HG03280 (cell line): Measurements from ENCODE around the gene PAXX.

Experiments used
- ATAC-seq: cut with Tn5 transposase; IDR thresholded peaks from one replicate; pipeline ENCODE4 v1.9.1; 2021; ENCODE audit warnings: mild to moderate bottlenecking, moderate library complexity; ENCODE audit not compliant: unreplicated experiment

PAXX gene, protein sequence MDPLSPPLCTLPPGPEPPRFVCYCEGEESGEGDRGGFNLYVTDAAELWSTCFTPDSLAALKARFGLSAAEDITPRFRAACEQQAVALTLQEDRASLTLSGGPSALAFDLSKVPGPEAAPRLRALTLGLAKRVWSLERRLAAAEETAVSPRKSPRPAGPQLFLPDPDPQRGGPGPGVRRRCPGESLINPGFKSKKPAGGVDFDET

GRCh38 chr9:136991993-136992818 is at the start of gene PAXX:
PAXX (plus strand) TSS chr9:136992422; CDS start chr9:136992444, 22 bp downstream.
- peak; percentile 84 for ATAC-seq

DNA sequence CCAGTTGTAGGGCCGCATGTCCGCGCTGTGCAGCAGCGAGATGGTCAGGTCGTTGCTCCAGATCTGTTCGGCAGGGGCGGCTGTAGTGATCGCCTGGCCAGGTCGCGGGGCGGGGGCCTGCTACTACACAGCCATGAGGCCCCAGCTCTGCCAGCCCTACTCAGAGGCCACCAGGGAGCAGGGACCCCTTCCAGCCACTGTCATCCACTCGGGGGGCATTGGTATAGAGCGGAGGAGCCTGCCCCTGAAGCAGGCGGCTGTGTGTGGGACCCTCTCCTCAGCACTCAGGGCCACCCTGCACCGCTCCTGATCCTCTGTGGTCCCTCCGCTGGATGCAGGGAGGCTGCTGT is 49.4 kb upstream of the PAXX start:
- no peak for ATAC-seq

DNA sequence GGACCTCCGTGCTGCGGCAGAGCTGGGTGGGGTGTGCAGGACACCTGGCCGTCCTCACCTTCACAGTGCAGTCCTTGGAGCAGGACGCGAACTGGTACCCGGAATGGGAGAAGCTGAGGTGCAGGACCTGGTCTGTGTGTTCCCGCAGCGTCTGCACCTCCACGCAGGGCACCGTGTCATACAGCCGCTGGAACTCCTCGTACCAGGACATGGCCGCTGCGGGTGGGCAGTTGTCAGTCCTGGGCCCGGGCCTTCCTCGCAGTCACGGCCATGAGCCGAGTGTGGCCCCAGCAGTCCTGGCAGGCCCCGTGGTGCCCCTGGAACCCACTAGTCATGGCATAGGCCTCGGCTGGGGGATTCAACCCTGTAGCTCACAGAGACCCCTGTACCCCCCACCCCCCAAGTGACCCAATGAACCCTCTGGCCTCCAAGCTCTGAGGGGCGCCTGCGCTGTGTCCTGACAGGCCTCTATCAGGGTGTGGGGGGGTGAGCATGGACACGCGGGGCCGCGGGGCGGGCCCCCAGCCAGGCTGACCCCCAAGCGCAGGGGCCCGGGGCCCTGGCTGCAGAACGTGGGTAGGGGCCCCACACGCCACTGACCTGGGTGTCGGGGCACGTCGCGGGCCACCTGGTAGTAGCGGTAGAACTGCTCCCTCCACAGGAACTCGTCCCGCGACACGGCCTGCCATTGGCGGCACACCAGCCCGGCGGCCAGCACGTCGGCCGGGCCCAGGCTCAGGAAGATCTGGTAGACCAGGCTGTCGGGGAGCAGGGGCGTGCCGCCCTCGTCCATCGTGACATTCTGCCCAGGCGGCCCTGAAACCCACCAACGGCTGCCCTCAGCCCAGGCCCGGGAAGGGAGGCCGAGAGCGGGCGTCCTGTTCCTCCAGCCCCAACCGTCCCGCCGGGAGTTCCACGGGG is 48.7 kb upstream of the PAXX start:
- peak; percentile 3 for ATAC-seq

GRCh38 chr9:136944212-136944518 is 48.1 kb upstream of the PAXX start:
- peak; percentile 36 for ATAC-seq

DNA sequence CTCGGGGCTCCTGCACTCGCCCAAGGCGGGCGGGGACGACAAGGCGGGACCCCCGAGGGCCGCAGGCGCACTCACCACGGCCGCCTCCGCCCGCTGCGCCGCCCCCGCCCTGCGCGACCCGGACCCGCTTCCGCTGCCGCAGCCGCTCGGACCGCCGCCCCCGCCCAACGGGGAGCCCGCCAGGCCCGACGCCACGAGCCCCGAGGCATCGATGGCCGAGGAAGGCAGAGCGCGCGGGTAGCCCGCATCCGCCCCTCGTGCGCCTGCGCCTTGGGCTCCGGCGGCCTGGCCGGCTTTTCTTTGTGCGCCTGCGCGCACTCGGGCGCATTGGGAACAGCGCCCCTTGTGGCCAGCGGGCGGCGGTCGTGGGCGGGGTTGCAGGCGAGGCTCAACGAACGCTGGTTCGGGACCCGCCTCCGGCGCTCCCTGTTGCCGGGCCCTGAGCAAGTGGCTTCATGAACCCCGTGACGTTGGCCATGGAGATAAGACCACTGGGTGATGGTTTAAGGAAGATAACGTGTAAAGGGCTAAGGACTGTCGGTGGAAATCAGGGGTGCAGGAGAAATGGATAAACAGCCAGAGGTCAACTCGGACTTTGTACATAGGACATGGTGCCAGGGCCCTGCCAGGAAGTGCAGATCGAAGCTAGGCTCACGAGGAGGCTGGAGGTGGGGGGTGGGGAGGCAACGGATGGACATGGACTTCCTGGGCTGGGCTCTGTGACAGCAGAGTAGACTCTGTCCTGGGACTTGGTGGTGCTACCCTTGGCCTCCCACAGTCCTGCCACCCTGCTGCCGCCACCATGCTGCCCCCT is 47.5 kb upstream of the PAXX start, which contains the start of the genes C8G and FBXW5:
Gene C8G (plus strand): TSS at position 725 of the 814 bp plus-strand sequence. CDS start 78 bp downstream, at position 803.
Gene FBXW5 (minus strand): TSS at position 220 of the 814 bp plus-strand sequence. CDS start 655 bp downstream, outside the sequence.
- peak; percentile 86 for ATAC-seq

DNA sequence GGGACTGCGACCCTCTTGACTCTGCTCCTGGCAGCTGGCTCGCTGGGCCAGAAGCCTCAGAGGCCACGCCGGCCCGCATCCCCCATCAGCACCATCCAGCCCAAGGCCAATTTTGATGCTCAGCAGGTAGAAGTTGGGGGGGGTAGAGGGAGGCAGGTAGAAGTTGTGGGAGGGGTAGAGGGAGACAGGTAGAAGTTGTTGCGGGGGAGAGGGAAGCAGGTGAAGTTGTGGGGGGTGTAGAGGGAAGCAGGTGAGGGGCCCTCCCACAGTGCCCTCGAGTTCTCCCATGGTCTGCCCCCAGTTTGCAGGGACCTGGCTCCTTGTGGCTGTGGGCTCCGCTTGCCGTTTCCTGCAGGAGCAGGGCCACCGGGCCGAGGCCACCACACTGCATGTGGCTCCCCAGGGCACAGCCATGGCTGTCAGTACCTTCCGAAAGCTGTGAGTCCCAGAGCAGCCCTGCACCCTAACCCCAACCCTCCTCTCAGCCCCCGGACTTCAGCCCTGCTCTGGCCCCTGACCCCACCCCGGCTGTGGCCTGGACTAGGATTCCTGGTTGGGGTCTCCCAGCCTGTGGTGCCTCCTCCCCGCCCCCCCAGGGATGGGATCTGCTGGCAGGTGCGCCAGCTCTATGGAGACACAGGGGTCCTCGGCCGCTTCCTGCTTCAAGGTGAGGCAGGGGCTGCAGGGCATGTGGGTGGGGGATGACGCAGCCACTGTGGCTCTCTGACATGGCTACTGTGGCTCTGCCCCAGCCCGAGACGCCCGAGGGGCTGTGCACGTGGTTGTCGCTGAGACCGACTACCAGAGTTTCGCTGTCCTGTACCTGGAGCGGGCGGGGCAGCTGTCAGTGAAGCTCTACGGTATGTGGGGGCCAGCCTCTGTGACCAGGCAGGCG is 46.6 kb upstream of the PAXX start:
- no peak for ATAC-seq

DNA sequence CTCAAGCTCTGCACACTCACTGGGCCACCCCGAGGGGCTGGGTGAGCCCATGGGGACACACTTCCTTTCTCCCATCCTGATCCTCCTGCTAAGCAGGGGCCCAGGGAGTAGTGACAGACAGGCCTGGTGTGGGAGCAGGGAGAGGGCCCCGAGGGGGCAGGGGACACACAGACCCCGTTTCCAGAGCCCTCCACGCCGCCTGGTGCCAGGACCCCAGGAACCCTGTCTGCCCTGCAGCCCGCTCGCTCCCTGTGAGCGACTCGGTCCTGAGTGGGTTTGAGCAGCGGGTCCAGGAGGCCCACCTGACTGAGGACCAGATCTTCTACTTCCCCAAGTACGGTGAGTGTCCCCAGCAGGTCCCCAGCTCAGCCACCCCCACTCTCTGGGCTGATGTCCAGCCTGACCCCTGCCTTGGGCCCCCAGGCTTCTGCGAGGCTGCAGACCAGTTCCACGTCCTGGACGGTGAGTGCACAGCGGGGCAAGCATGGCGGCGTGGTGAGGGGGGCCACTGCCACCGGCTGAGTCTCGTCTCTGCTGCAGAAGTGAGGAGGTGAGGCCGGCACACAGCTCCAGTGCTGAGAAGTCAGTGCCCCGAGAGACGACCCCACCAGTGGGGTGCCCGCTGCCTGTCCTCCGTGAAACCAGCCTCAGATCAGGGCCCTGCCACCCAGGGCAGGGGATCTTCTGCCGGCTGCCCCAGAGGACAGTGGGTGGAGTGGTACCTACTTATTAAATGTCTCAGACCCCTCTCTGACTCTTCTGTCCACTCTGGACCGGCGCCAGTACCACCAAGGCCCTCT is 45.8 kb upstream of the PAXX start:
- ATAC-seq, result no peak

DNA sequence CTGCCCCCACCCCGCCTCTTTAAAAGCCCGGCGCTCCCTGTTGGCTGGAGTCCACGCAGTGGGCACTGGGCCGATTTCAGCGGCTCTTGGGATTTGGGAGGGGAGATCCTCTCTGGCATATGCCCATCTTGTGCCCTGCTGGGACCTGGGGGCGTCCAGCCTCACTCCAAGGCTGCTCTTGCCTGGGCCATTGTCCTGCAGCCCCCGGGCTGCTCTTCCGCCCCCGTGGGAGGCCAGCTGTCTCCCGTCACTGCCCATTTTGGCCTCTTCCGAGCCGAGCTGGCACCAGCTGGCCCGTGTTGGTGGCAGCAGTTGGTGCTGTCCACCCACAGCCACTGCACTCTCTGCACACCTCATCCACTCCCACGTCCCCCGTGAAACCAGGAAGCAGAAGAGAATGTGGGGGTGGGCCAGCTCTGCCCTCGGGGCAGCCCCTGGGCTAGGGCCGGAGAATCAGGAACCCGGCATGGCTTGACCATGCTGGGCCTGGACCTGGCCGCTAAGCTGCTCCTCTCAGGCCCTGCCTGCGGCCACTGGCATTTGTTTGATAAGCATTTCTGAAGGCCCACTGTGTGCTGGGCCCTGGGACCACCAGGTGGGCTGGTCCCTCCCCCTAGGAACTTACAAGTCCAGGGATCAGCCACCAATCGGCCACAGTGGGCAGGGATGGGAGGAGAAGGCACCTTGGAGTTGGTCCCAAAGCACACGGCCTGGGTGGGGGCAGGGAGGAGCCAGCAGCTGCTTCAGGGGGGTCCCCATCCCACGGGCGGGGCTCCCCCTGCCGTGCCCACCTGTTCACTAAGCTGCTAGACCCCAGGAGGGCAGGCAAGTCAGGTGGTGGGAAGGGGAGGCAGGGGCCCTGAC is 45.0 kb upstream of the PAXX start:
- ATAC-seq, result no peak

DNA sequence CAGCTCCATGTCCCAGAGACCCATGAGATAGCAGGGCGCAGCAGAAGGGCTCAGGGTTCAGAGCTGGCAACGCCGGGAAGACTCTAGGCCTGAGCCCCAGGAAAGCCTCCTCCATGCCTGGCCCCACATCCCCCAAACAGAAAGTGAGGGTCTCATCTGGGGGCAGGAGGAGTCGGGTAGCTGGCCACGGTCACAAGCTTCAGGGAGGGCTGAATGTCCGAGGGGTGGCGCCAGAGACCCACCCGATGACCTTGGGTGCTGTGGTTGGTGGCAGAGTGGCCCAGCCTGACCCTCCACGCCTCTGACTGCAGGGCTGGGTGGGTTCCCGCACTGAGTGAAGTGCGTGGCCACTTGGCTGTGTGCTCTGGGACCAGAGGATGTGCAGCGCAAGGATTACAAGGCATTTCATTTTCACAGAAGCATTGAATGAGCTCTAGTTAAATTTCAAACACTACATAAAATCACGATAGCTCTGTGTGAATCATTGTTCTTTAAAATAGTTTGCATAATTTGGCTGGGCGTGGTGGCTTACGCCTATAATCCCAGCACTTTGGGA is 44.2 kb upstream of the PAXX start:
- ATAC-seq, result no peak

- ATAC-seq, result no peak
These were observed 42.9 kb upstream of the PAXX start for GRCh38 chr9:136949239-136949816.

DNA sequence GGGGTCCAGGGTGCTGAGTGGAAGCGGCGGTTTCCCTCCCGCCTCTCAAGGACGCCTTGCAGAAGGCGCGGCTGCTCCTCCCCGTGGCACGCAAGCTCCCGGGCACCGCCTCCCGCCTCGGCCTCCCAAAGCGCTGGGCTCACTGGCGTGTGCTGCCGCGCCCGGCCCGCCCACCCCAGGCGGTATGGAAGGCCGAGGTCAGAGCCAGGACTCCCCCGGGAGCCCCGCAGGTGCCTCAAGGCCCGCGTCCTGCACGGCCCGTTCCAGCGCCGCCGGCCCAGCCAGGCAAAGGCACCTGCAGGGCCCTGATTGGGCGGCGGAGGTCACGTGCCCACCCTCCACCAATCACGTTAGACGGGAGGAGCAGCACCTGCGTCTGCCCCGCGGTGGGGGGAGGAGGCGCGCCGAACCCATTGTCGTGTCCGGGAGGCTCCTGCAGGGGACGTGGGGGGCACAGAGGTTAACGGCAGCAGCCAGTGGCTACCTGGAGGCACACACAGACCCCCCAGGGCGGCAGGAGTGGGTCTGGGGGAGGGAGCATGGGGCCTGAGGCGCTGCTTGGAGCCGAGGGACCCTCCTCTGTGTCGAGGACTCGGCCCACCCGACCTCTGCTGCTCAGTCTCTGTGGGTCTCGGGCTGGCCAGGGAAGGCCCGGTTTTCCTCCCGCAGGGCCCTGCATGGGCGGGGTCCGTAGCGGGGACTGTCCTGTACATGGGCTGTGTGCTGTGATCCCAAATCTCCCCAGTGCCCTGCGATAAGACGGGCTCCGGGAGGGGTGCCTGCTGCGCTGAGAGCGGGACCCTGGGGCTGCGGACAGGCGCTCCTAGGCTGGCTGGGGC is 42.2 kb upstream of the PAXX start:
- ATAC-seq, result peak; percentile 90

DNA sequence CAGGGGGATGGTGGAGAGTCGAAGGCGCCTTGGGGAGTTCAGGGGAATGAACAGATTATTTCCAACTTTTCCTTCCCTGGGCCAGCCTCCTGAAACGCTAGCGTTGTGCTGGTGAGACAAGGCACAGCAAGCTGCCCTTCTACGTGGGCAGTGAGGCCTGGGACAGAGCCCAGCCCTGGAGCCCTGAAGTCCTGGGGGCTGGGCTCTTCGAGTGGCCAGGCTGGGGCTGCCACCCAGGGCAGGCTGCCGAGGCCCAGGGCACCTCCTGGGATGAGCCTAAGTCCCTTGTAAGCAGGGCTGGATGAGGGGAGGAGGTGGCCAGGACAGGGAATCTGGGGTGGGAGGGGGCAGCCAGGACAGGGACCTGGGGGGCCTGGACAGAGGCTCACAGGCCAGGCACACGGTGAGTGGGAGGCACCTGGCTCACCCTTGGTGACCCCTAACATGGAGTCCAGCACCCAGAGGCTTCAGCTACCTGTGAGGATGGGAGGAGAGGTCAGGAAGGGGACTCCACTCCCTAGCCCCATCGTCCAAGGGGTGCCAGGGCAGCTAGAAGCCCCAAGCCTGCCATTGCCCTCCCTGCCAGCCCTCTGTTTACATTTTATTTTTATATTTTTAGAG is 41.5 kb upstream of the PAXX start:
- ATAC-seq, result no peak

DNA sequence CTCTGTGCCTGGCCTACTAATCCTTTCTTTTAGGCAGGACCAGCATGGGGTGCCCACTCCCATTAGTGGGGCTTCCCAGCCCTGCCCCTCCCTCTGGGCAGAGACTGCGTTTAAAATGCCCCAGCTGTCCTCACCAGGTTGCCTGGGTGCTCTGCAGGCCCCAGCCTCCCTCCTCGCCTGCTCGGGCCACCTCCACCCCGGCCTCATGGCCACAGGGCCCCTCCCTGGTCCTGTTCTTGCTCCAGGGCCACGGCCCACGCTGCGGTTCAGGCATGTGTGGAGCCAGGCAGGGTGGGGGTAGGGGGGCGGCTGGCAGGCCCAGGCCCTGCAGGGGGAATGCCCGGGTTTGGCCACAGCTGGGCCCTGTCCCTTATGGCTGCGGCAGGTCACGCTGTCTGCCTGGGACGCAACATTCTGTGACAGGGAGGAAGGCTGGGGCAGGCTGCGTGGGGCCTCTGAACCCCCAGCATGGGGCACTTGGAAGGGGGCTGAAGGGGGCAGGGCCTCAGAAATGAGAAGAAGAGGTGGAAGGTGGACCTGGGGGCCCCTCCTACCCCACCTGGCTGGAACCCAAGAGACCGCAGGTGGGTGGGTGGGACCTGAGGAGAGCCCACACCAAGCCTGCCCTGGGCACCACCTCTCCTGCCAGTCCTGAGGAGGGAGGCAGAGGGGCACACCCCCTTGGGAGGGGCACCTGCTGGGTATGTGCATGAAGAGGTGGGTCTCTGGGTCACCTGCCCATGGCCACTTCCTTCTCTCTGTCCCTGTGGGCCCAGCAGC is 40.5 kb upstream of the PAXX start, which contains the start of gene LCN12:
Gene LCN12 (plus strand): TSS at position 733 of the 780 bp plus-strand sequence. CDS start 55 bp downstream, outside the sequence.
- no peak for ATAC-seq

GRCh38 chr9:136952321-136952850 is 39.8 kb upstream of the PAXX start:
- ATAC-seq, result no peak
